Karpas-422 (cell line): ENCODE measurements around the gene CAT. TPM values are rescaled to one million over a fixed set of nuclear protein-coding genes. Genes with fewer than 3 reads are reported as not detected.

Experiments used
- DNase-seq: peaks from one replicate; pipeline ENCODE4 v3.0.0-alpha.2; 2015
- H2AFZ ChIP-seq: fragments of 200-600 bp; sonication (generic); 2 replicates; pipeline ENCODE4 v1.6.1; 2014; ENCODE audit warnings: antibody characterized with exemption, low read length, mixed read lengths
- H3K27ac ChIP-seq: fragments of 200-600 bp; sonication (generic); 2 replicates; pipeline ENCODE4 v1.5.1; 2014; ENCODE audit warnings: mild to moderate bottlenecking, low read length, moderate library complexity
- H3K27me3 ChIP-seq: fragments of 200-600 bp; sonication (generic); 2 replicates; pipeline ENCODE4 v1.6.1; 2014; ENCODE audit warnings: low read length, mixed read lengths
- H3K36me3 ChIP-seq: fragments of 200-600 bp; sonication (generic); 2 replicates; pipeline ENCODE4 v1.6.1; 2014; ENCODE audit warnings: low read length, mixed read lengths; ENCODE audit not compliant: insufficient read depth
- H3K4me1 ChIP-seq: fragments of 200-600 bp; sonication (generic); 2 replicates; pipeline ENCODE4 v1.6.1; 2014; ENCODE audit warnings: mild to moderate bottlenecking, low read length, mixed read lengths
- H3K4me2 ChIP-seq: fragments of 200-600 bp; sonication (generic); 2 replicates; pipeline ENCODE4 v1.6.1; 2014; ENCODE audit warnings: low read length, low read depth, mild to moderate bottlenecking; ENCODE audit not compliant: poor library complexity, severe bottlenecking
- H3K4me3 ChIP-seq: fragments of 200-600 bp; sonication (generic); 2 replicates; pipeline ENCODE4 v1.5.1; 2014; ENCODE audit warnings: mild to moderate bottlenecking, antibody characterized with exemption, low read length, mixed read lengths
- H3K79me2 ChIP-seq: fragments of 200-600 bp; sonication (generic); 2 replicates; pipeline ENCODE4 v1.6.1; 2014; ENCODE audit warnings: mild to moderate bottlenecking, low read length, mixed read lengths
- H3K9ac ChIP-seq: fragments of 200-600 bp; sonication (generic); 2 replicates; pipeline ENCODE4 v1.6.0; 2014; ENCODE audit warnings: low read length
- H3K9me2 ChIP-seq: fragments of 200-600 bp; sonication (generic), shearing (Covaris generic); replicated peaks from 2 replicates; pipeline ENCODE4 v1.6.0; 2014; ENCODE audit warnings: mild to moderate bottlenecking, low read length, moderate library complexity; ENCODE audit not compliant: insufficient read depth
- H3K9me3 ChIP-seq: fragments of 300-700, 200-600 bp; sonication (generic); 2 replicates; pipeline ENCODE4 v1.6.1; 2014; ENCODE audit warnings: low read length, mixed read lengths
- H4K20me1 ChIP-seq: fragments of 200-600 bp; sonication (generic); 2 replicates; pipeline ENCODE4 v1.6.1; 2014; ENCODE audit warnings: mild to moderate bottlenecking, antibody characterized with exemption, low read length, low read depth; ENCODE audit not compliant: insufficient read depth
- total RNA-seq: library from RNA; depleted of rRNA; stranded (reverse); fragments of >200 nt; shearing (Covaris generic); gene quantifications from 2 replicates; pipeline ENCODE4 v1.2.3, GENCODE V29; 2014; ENCODE audit warnings: low replicate concordance

Gene CAT
- total RNA-seq, 1 experiment from 2014 or later = 47.9 TPM

- Histone ChIP-seq H3K79me2 (no peaks in the 10 kb centered on the region), H3K4me1 (no peaks in the 10 kb centered on the region), H3K9me3 (no peaks in the 10 kb centered on the region), H3K9me2 (no peaks in the 10 kb centered on the region), H2AFZ (no peak overlapping the region), H3K27me3 (no peaks in the 10 kb centered on the region), H3K36me3 (no peaks in the 10 kb centered on the region), H4K20me1 (no peaks in the 10 kb centered on the region; the same call in none of the 2 replicates), H3K9ac (no peak overlapping the region), H3K4me3 (no peak overlapping the region), H3K27ac (no peak overlapping the region), H3K4me2 (no peak overlapping the region)
- no peak for DNase-seq
Measured at GRCh38 chr11:34488855-34489557, 50.3 kb downstream of the CAT start.

DNA sequence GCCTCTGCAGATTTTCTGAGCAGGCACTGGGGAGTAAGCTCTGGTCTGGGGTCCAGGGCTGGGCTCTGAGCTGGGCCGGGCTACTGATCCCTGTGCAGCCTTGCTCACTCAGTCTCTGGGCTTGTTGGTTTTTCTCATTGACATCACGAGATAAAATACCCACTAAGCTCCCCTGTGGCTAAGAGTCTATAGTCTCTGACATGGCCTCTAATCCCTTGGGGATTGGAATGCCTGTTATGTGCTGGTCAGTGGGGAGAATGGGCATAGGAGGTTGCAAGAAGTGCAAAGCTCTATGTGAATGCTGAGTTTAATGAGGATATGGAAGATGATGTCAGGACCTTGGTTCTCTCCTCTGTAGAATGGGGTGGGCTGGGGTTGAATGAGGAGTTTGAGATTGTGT, 51.6 kb downstream of the CAT start:
- H3K27me3 ChIP-seq = no peaks in the 10 kb centered on the region
- H3K9ac ChIP-seq = no peak overlapping the region
- H3K36me3 ChIP-seq = no peaks in the 10 kb centered on the region
- H3K9me2 ChIP-seq = no peaks in the 10 kb centered on the region
- no peak overlapping the region for H2AFZ ChIP-seq
- H3K4me3 ChIP-seq = no peak overlapping the region
- DNase-seq = no peak
- no peaks in the 10 kb centered on the region for H3K9me3 ChIP-seq
- no peaks in the 10 kb centered on the region; the same call in none of the 2 replicates for H4K20me1 ChIP-seq
- no peak overlapping the region for H3K27ac ChIP-seq
- no peaks in the 10 kb centered on the region for H3K79me2 ChIP-seq
- H3K4me1 ChIP-seq = no peaks in the 10 kb centered on the region
- no peak overlapping the region for H3K4me2 ChIP-seq

GRCh38 chr11:34492806-34493414, 54.2 kb downstream of the CAT start:
- H3K9ac ChIP-seq = no peak overlapping the region
- peak; percentile 84 for DNase-seq
- no peaks in the 10 kb centered on the region for H3K36me3 ChIP-seq
- H3K4me3 ChIP-seq = no peak overlapping the region
- no peak overlapping the region for H3K4me2 ChIP-seq
- no peaks in the 10 kb centered on the region for H3K27me3 ChIP-seq
- no peak overlapping the region for H2AFZ ChIP-seq
- H3K79me2 ChIP-seq = no peaks in the 10 kb centered on the region
- no peak overlapping the region for H3K27ac ChIP-seq
- no peaks in the 10 kb centered on the region for H3K4me1 ChIP-seq
- H4K20me1 ChIP-seq = no peaks in the 10 kb centered on the region; the same call in none of the 2 replicates
- H3K9me2 ChIP-seq = no peaks in the 10 kb centered on the region
- H3K9me3 ChIP-seq = no peaks in the 10 kb centered on the region

- no peak overlapping the region for H3K9ac ChIP-seq
- H2AFZ ChIP-seq = no peak overlapping the region
- no peak overlapping the region for H3K4me2 ChIP-seq
- no peaks in the 10 kb centered on the region; the same call in none of the 2 replicates for H4K20me1 ChIP-seq
- no peaks in the 10 kb centered on the region for H3K9me3 ChIP-seq
- DNase-seq = no peak
- no peaks in the 10 kb centered on the region for H3K79me2 ChIP-seq
- H3K9me2 ChIP-seq = no peaks in the 10 kb centered on the region
- no peaks in the 10 kb centered on the region for H3K36me3 ChIP-seq
- no peak overlapping the region for H3K27ac ChIP-seq
- no peaks in the 10 kb centered on the region for H3K27me3 ChIP-seq
- no peak overlapping the region for H3K4me3 ChIP-seq
- H3K4me1 ChIP-seq = no peaks in the 10 kb centered on the region
Measured at GRCh38 chr11:34493468-34493867, 54.7 kb downstream of the CAT start.

DNA sequence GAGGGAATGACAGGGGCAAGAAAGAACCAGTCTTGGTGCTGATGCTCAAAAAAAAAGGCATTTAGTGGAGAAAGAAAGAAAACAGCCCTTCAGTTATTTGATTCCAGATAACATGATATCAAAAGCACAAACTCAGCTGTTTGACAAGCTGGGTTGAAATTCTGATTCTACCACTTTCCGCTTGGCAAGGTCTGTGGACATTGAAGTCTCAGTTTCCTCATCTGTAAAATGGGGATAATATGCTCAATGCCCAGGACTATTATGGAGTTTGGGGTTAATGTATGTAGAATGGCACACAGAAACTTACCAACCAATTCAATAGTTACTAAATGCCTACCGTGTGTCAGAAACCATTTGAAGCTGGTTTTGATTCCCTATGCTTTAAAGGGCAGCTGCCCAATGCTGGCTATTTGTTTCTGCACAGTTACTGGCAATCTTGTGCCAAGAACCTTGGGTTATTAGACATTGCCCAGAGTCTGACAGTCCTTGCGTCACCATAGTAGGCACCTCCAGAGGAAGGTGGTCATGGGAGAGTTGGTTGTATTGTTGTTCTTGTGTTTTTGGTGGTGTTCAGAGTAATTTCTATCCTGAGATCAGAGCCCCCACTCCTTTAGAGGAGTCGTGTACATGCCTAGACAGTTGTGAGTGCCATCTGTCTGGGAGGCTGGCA, 55.3 kb downstream of the CAT start:
- Histone ChIP-seq H2AFZ (no peak overlapping the region), H3K36me3 (no peaks in the 10 kb centered on the region), H3K9me3 (no peaks in the 10 kb centered on the region), H3K4me3 (no peak overlapping the region), H3K4me1 (no peaks in the 10 kb centered on the region), H3K27me3 (no peaks in the 10 kb centered on the region), H3K4me2 (no peak overlapping the region), H3K9me2 (no peaks in the 10 kb centered on the region), H3K27ac (no peak overlapping the region), H3K9ac (no peak overlapping the region), H3K79me2 (no peaks in the 10 kb centered on the region), H4K20me1 (no peaks in the 10 kb centered on the region; the same call in none of the 2 replicates)
- no peak for DNase-seq

- no peaks in the 10 kb centered on the region for H3K9me2 ChIP-seq
- H3K79me2 ChIP-seq = no peaks in the 10 kb centered on the region
- no peak overlapping the region for H3K4me3 ChIP-seq
- no peak overlapping the region for H3K9ac ChIP-seq
- no peak overlapping the region for H2AFZ ChIP-seq
- H3K4me2 ChIP-seq = no peak overlapping the region
- no peaks in the 10 kb centered on the region for H3K27me3 ChIP-seq
- no peaks in the 10 kb centered on the region for H3K9me3 ChIP-seq
- H4K20me1 ChIP-seq = no peaks in the 10 kb centered on the region; the same call in none of the 2 replicates
- no peaks in the 10 kb centered on the region for H3K4me1 ChIP-seq
- H3K27ac ChIP-seq = no peak overlapping the region
- no peak for DNase-seq
- H3K36me3 ChIP-seq = no peaks in the 10 kb centered on the region
Measured at GRCh38 chr11:34495239-34495723, 56.5 kb downstream of the CAT start.

GRCh38 chr11:34495724-34496377, 57.1 kb downstream of the CAT start:
- Histone ChIP-seq H3K79me2 (no peaks in the 10 kb centered on the region), H3K36me3 (no peaks in the 10 kb centered on the region), H3K4me2 (no peak overlapping the region), H3K9ac (no peak overlapping the region), H4K20me1 (no peaks in the 10 kb centered on the region; the same call in none of the 2 replicates), H3K4me3 (no peak overlapping the region), H3K27me3 (no peaks in the 10 kb centered on the region), H2AFZ (no peak overlapping the region), H3K9me3 (no peaks in the 10 kb centered on the region), H3K27ac (no peak overlapping the region), H3K9me2 (no peaks in the 10 kb centered on the region), H3K4me1 (no peaks in the 10 kb centered on the region)
- no peak for DNase-seq
